Naive thymus-derived CD4-positive, alpha-beta T cell (primary cell): ENCODE data around the gene RHOD. TPM values are rescaled to one million over a fixed set of nuclear protein-coding genes. Genes with fewer than 3 reads are reported as not detected.

Experiments
- ATAC-seq: fragments of 150-1000 bp; cut with Tn5 transposase; 2 replicates; pipeline ENCODE4 v1.10.0; 2021; ENCODE audit warnings: mild to moderate bottlenecking, moderate library complexity
- CTCF ChIA-PET: fragments of 350-600 bp; sonication (Branson Sonifier 250); formaldehyde crosslinking; loops from one replicate; lab custom pipeline; 2021; ENCODE audit warnings: antibody characterized with exemption; lab: Charles Lee
- POLR2A ChIA-PET: fragments of 350-600 bp; sonication (Branson Sonifier 250); formaldehyde crosslinking; loops from one replicate; lab custom pipeline; 2021; ENCODE audit warnings: antibody characterized with exemption, inconsistent platforms; lab: Charles Lee
- DNase-seq, 9 donors: peaks; one replicate each; pipeline versions ENCODE4 v3.0.0 to v3.0.0-alpha.2; 2020 to 2022; ENCODE audit warnings: mixed read lengths in 1 of 9
- H3K27ac ChIP-seq: one replicate; pipeline ENCODE4 v1.7.0; 2013; ENCODE audit warnings: mild to moderate bottlenecking, low read depth, low read length, moderate library complexity
- H3K27me3 ChIP-seq, 2 donors: one replicate each; pipeline ENCODE4 v1.7.0; 2013; ENCODE audit warnings: low read length in 2 of 2, mild to moderate bottlenecking in 2 of 2, moderate library complexity in 2 of 2; ENCODE audit not compliant: control insufficient read depth in 2 of 2, insufficient read depth in 2 of 2
- H3K36me3 ChIP-seq, 3 experiments: 1 replicate in 2 of 3; 2 replicates in 1 of 3; pipeline ENCODE4 v1.7.0; 2013; ENCODE audit warnings: low read length in 3 of 3, mild to moderate bottlenecking in 3 of 3, moderate library complexity in 1 of 3; ENCODE audit not compliant: insufficient read depth in 3 of 3, control insufficient read depth in 2 of 3
- H3K4me1 ChIP-seq, 2 donors: one replicate each; pipeline ENCODE4 v1.7.0; 2013; ENCODE audit warnings: low read length in 2 of 2, mild to moderate bottlenecking in 2 of 2, moderate library complexity in 1 of 2; ENCODE audit not compliant: control insufficient read depth in 2 of 2, insufficient read depth in 2 of 2
- H3K4me3 ChIP-seq: 2 replicates; pipeline ENCODE4 v1.7.0; 2013; ENCODE audit warnings: mild to moderate bottlenecking, low read length
- H3K9me3 ChIP-seq, 3 experiments: 1 replicate in 2 of 3; 2 replicates in 1 of 3; pipeline ENCODE4 v1.7.0; 2013; ENCODE audit warnings: low read length in 3 of 3; ENCODE audit not compliant: control insufficient read depth in 2 of 3
- H3K27ac Mint-ChIP-seq, 9 donors: one replicate each; pipeline ENCODE4 v1.8.0; 2020 to 2022; ENCODE audit warnings: mixed read lengths in 9 of 9, mild to moderate bottlenecking in 8 of 9, moderate library complexity in 5 of 9, inconsistent platforms in 2 of 9
- H3K27me3 Mint-ChIP-seq, 5 donors: one replicate each; pipeline ENCODE4 v1.8.0; 2021 to 2022; ENCODE audit warnings: mixed read lengths in 5 of 5, mild to moderate bottlenecking in 1 of 5
- H3K36me3 Mint-ChIP-seq, 5 donors: one replicate each; pipeline ENCODE4 v1.8.0; 2020 to 2022; ENCODE audit warnings: mixed read lengths in 5 of 5, mild to moderate bottlenecking in 3 of 5, inconsistent platforms in 1 of 5
- H3K4me1 Mint-ChIP-seq, 7 donors: one replicate each; pipeline ENCODE4 v1.8.0; 2020 to 2022; ENCODE audit warnings: mixed read lengths in 7 of 7, mild to moderate bottlenecking in 3 of 7, inconsistent platforms in 1 of 7
- H3K4me3 Mint-ChIP-seq, 10 donors: one replicate each; pipeline ENCODE4 v1.8.0; 2020 to 2022; ENCODE audit warnings: mild to moderate bottlenecking in 10 of 10, mixed read lengths in 10 of 10, moderate library complexity in 6 of 10, inconsistent platforms in 2 of 10
- H3K9me3 Mint-ChIP-seq, 11 donors: one replicate each; pipeline ENCODE4 v1.8.0; 2020 to 2022; ENCODE audit warnings: mixed read lengths in 11 of 11, mild to moderate bottlenecking in 4 of 11, inconsistent platforms in 1 of 11, moderate library complexity in 1 of 11
- intact Hi-C, 2 donors: fragments of 100-400 bp; cut with micrococcal nuclease; formaldehyde crosslinking; loops; one replicate each; pipeline ENCODE4 v1.15.1; 2023
- polyA plus RNA-seq, 2 donors: library from polyadenylated mRNA; unstranded; fragments of 300-500 nt; fragmentation: Illumina TruSeq; gene quantifications; one replicate each; pipeline ENCODE4 v1.2.3, GENCODE V29; 2021
- total RNA-seq, 6 experiments: library from RNA in 5 of 6; stranded (reverse) in 5 of 6; gene quantifications; 1 replicate in 5 of 6; 2 replicates in 1 of 6; pipeline ENCODE4 v1.2.3 and lab custom pipeline; 2021 to 2026

The RHOD gene, protein sequence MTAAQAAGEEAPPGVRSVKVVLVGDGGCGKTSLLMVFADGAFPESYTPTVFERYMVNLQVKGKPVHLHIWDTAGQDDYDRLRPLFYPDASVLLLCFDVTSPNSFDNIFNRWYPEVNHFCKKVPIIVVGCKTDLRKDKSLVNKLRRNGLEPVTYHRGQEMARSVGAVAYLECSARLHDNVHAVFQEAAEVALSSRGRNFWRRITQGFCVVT
- total RNA-seq = under 1 TPM in 2 of 5 experiments, not detected in 3; 0.34 to 0.62 TPM
- 1 to 10 TPM in 1 of 2 donors, not detected in 1; 1.3 TPM for polyA plus RNA-seq
- 0.40 reads per million for total RNA-seq (lab: John Stamatoyannopoulos, UW)

DNA sequence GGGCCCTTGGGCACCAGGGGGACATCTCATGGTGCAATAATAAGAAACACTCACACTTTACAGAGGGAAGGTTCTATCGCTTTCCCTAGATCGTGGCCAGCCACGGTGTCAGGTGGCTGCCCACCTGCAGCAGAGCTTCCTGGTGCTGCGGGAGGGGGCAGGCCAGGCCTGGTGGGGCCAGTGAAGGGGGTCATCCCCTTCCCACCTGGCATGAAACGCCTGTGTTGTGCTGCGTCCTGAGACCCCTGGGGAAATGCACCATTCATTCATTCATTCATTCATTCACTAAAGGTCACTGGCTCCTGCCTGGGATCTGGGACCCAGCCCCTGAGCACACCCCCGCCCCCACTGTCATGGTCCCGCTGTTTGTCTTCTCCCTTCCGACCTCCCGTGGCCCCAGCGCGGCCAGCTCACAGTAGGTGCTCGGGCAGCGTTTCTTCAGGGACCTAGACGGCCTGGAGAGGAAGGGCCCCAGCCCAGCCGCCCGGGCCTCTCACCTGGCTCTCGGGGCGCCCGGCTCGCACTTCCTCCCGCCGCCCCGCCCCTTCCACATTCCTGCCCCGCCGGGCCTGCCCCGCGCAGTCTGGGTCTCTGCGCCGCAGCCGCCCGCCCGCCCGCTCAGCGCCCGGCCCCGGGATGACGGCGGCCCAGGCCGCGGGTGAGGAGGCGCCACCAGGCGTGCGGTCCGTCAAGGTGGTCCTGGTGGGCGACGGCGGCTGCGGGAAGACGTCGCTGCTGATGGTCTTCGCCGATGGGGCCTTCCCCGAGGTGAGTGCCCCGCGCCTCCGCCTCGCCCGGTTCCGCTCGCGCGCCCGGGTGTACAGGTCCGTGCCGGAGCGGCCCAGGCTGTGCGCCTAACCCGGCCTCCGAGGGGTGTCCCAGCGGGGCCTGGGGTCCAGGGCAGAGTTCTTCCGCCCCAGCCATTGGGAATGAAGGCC is at the start of gene RHOD:
Gene RHOD (plus strand): TSS at position 581 of the 938 bp plus-strand sequence. CDS start 56 bp downstream, at position 637.
- peak; percentile 63 for ATAC-seq
- CTCF ChIA-PET = interaction anchor here (0.9 kb wide), 1 partner anchor 9 kb away, joined by 5 read pairs; no protein-coding TSS in a partner anchor

DNA sequence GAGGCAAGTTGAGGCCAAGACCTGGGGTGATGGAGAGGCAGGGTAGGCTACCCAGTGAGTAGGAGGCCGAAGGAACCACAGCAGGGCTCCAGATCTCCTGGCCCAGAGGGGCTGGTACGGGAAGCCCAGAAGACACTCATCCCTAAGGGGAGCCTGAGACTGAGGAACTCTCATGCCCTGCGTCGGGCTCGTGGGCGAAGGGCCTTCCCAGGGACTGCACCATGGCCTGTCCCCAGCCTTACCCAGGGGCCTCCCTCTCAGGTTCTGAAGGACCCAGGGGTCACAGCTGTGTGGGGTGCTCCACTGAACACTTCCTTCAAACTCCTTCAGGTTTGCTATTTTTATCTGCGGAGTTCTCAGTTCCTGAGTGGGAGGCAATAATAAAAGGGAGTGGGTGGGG is 49.5 kb upstream of the RHOD start:
- Mint-ChIP-seq H3K27ac (peak overlapping the region in 1 of 9 donors; percentile 31), H3K36me3 (no peaks in the 10 kb centered on the region), H3K27me3 (peaks cover 0 to 4% (median 0%) of the 10 kb centered on the region in 5 donors), H3K9me3 (peaks cover 0 to 1% (median 0%) of the 10 kb centered on the region in 11 donors), H3K4me3 (no peak overlapping the region), H3K4me1 (peaks cover 0 to 6% (median 4%) of the 10 kb centered on the region in 7 donors)
- ChIA-PET POLR2A (no interaction called here), CTCF (interaction anchor here (0.7 kb wide), 1 partner anchor 609 kb away, joined by 3 read pairs; no protein-coding TSS in a partner anchor)
- DNase-seq (no peak), ATAC-seq (no peak)
- Histone ChIP-seq H3K36me3 (no peaks in the 10 kb centered on the region), H3K27ac (no peak overlapping the region), H3K4me1 (no peaks in the 10 kb centered on the region), H3K27me3 (no peaks in the 10 kb centered on the region), H3K9me3 (no peaks in the 10 kb centered on the region), H3K4me3 (no peak overlapping the region)
- intact Hi-C loops = no loop called here

More for the DNA sequence above, at the start of gene RHOD:
- no peaks in the 10 kb centered on the region for H3K36me3 ChIP-seq
- no peak within 1 kb of the TSS for H3K27ac Mint-ChIP-seq
- H3K36me3 Mint-ChIP-seq = no peaks in the 10 kb centered on the region
- H3K4me3 ChIP-seq = peak within 1 kb of the TSS; percentile 37
- H3K9me3 ChIP-seq = no peaks in the 10 kb centered on the region
- POLR2A ChIA-PET = no interaction called here
- peaks cover 0 to 6% of the 10 kb centered on the region in 2 donors for H3K4me1 ChIP-seq
- peaks cover 5 to 20% (median 13%) of the 10 kb centered on the region in 7 donors for H3K4me1 Mint-ChIP-seq
- no peaks in the 10 kb centered on the region for H3K27me3 ChIP-seq
- peak within 1 kb of the TSS; percentile 58 to 82 (median 74) for H3K4me3 Mint-ChIP-seq
- H3K27me3 Mint-ChIP-seq = peaks cover 8 to 18% (median 15%) of the 10 kb centered on the region in 5 donors
- no peak within 1 kb of the TSS for H3K27ac ChIP-seq
- H3K9me3 Mint-ChIP-seq = peaks cover 0 to 1% (median 0%) of the 10 kb centered on the region in 11 donors
- peak in 7 of 9 donors; percentile 14 to 48 (median 24) for DNase-seq
- intact Hi-C loops = no loop called here

DNA sequence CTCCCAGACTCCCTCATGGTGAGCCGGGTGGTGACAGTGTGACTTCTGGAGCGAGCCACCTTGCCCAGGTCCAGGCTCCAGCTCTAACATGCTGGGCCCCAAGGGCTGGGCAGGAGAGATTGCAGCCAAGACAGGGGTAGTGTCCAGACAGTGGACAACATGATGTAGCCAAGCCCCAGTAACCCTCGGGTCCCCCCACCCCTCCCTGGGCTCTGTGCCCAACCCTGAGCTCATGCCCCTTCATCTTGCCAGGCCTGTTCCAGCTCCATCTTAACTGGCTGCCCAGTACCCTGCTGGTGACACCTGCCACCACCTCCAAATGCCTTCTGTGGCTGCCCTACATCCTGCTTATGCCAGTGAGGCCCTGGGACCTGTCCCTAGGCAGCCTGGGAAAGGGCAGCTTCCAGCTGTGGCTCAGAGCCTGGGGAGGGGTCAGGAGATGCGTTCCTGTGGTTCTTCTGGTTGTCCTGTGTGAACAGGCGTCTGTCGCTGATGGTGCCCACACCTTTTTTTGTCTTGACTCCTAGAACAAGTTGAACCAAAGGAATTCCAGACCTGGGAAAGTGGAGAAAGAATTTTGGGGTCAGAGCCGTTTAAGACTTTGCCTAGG is 46.2 kb upstream of the RHOD start:
- no peak overlapping the region for H3K4me3 ChIP-seq
- no peaks in the 10 kb centered on the region for H3K36me3 ChIP-seq
- Mint-ChIP-seq H3K27me3 (peaks cover 0 to 15% (median 3%) of the 10 kb centered on the region in 5 donors), H3K4me3 (no peak overlapping the region), H3K9me3 (peaks cover 0 to 2% (median 0%) of the 10 kb centered on the region in 11 donors), H3K36me3 (no peaks in the 10 kb centered on the region), H3K4me1 (peaks cover 0 to 6% (median 4%) of the 10 kb centered on the region in 7 donors), H3K27ac (no peak overlapping the region)
- no peak overlapping the region for H3K27ac ChIP-seq
- no peaks in the 10 kb centered on the region for H3K4me1 ChIP-seq
- CTCF ChIA-PET = no interaction called here
- DNase-seq = no peak
- no peaks in the 10 kb centered on the region for H3K9me3 ChIP-seq
- H3K27me3 ChIP-seq = no peaks in the 10 kb centered on the region
- ATAC-seq = no peak
- POLR2A ChIA-PET = no interaction called here
- intact Hi-C loops = no loop called here

DNA sequence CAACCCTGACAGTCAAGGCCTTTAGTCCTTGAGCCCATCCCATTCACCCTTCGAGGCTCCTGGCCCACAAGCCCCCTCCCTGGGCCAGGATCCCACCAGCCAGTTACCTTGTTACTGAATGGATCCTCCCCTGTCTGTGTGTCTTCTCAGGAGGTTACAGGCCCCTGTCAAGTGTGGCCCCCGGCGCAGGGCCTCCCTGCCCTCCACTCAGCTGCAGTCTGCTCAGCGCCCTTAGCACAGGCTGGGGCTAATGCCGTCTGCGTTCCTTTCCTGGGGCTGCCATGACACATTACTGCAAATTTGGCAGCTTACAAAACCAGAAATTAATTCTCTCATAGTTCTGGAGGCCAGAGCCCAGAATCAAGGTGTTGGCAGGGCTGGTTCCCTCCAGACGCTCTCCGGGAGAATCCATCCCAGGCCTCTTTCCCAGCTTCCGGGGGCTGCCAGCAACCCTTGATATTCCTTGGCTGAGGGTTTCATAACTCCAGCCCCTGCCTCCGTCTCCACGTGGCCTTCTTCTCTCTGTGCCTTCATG is 43.1 kb upstream of the RHOD start:
- H3K9me3 Mint-ChIP-seq = peaks cover 0 to 4% (median 0%) of the 10 kb centered on the region in 11 donors
- H3K27me3 ChIP-seq = no peaks in the 10 kb centered on the region
- H3K4me3 Mint-ChIP-seq = no peak overlapping the region
- intact Hi-C loops = no loop called here
- H3K9me3 ChIP-seq = no peaks in the 10 kb centered on the region
- no peak overlapping the region for H3K27ac ChIP-seq
- no peaks in the 10 kb centered on the region for H3K4me1 ChIP-seq
- no peak for DNase-seq
- no peak overlapping the region for H3K4me3 ChIP-seq
- no peaks in the 10 kb centered on the region for H3K36me3 Mint-ChIP-seq
- H3K27ac Mint-ChIP-seq = no peak overlapping the region
- CTCF ChIA-PET = no interaction called here
- H3K4me1 Mint-ChIP-seq = no peaks in the 10 kb centered on the region
- POLR2A ChIA-PET = no interaction called here
- no peaks in the 10 kb centered on the region for H3K36me3 ChIP-seq
- ATAC-seq = no peak
- H3K27me3 Mint-ChIP-seq = peaks cover 0 to 23% (median 6%) of the 10 kb centered on the region in 5 donors

DNA sequence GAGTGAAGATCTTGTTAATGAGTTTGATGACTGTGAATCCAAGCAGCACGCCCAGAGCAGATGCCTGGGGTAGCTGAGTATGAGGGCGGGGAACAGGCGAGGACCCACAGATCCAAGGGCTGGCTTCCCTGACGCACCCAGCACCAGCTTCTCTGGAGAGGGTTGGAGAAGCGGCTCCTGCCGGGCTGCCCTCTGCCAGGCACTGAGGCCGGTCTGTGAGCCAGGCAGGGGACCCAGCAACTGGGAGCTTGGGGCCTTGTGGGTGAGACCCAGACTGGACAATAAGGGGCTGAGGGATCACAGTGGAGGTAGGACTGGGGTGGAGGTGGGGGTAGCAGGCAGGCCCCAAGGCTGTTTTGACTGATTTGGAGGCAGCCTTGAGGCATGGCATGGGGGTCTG is 42.3 kb upstream of the RHOD start:
- Histone ChIP-seq H3K27ac (no peak overlapping the region), H3K36me3 (no peaks in the 10 kb centered on the region), H3K27me3 (no peaks in the 10 kb centered on the region), H3K9me3 (no peaks in the 10 kb centered on the region), H3K4me3 (no peak overlapping the region), H3K4me1 (no peaks in the 10 kb centered on the region)
- ChIA-PET CTCF (no interaction called here), POLR2A (no interaction called here)
- H3K4me3 Mint-ChIP-seq = no peak overlapping the region
- H3K36me3 Mint-ChIP-seq = peaks cover 0 to 3% (median 0%) of the 10 kb centered on the region in 5 donors
- H3K9me3 Mint-ChIP-seq = peaks cover 0 to 9% (median 3%) of the 10 kb centered on the region in 11 donors
- no peaks in the 10 kb centered on the region for H3K4me1 Mint-ChIP-seq
- intact Hi-C loops = no loop called here
- no peak overlapping the region for H3K27ac Mint-ChIP-seq
- DNase-seq (no peak), ATAC-seq (no peak)
- H3K27me3 Mint-ChIP-seq = peaks cover 0 to 23% (median 6%) of the 10 kb centered on the region in 5 donors

DNA sequence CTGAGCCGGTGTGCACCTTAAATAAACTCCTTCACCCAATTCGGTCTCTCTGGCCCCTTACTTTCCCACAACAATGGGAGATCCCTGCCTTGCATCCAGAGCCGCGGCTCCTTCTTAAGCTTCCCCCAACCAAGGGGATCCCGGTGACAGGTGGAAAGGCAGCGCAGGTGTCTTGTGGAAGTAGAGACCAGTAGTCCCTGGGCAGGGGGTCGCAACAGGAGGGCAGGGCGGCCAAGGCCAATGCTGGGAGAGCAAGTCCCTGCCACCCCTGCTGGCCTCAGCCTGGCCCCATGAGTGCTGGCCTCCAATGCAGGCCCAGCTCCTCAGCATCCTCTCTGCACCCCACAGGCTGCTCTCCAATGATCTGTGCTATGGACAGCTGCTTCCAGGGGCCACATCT is 41.6 kb upstream of the RHOD start:
- Histone ChIP-seq H3K4me3 (no peak overlapping the region), H3K36me3 (no peaks in the 10 kb centered on the region), H3K27me3 (no peaks in the 10 kb centered on the region), H3K9me3 (no peaks in the 10 kb centered on the region), H3K27ac (no peak overlapping the region), H3K4me1 (no peaks in the 10 kb centered on the region)
- Mint-ChIP-seq H3K27me3 (peaks cover 0 to 19% (median 6%) of the 10 kb centered on the region in 5 donors), H3K27ac (peak overlapping the region in 2 of 9 donors; percentile 43 to 51), H3K36me3 (peaks cover 0 to 3% (median 0%) of the 10 kb centered on the region in 5 donors), H3K4me1 (no peaks in the 10 kb centered on the region), H3K4me3 (no peak overlapping the region), H3K9me3 (peaks cover 0 to 9% (median 3%) of the 10 kb centered on the region in 11 donors)
- POLR2A ChIA-PET = no interaction called here
- DNase-seq = no peak
- CTCF ChIA-PET = no interaction called here
- intact Hi-C loops = no loop called here
- ATAC-seq = no peak
